Trophoblast cell (in vitro differentiated cells and primary cell): ENCODE measurements around the gene COL5A1.

Experiments
- DNase-seq, 2 donors: peaks; one replicate each; pipeline ENCODE4 v3.0.0-alpha.2; 2016
- H2AFZ ChIP-seq: 2 replicates; pipeline ENCODE4 v1.6.1; 2013; ENCODE audit warnings: low read length, moderate library complexity, mild to moderate bottlenecking; ENCODE audit not compliant: insufficient read depth, poor library complexity
- H2AK5ac ChIP-seq: 2 replicates; pipeline ENCODE4 v1.6.1; 2013; ENCODE audit warnings: mild to moderate bottlenecking, low read length
- H2BK120ac ChIP-seq: 2 replicates; pipeline ENCODE4 v1.6.1; 2013; ENCODE audit warnings: low read length, mild to moderate bottlenecking, moderate library complexity; ENCODE audit not compliant: insufficient read depth, poor library complexity
- H2BK12ac ChIP-seq: 2 replicates; pipeline ENCODE4 v1.6.1; 2013; ENCODE audit warnings: mild to moderate bottlenecking, low read length, moderate library complexity
- H2BK5ac ChIP-seq: 2 replicates; pipeline ENCODE4 v1.6.1; 2013; ENCODE audit warnings: low read length, low read depth, moderate library complexity, mild to moderate bottlenecking; ENCODE audit not compliant: poor library complexity
- H3K14ac ChIP-seq: 2 replicates; pipeline ENCODE4 v1.6.1; 2013; ENCODE audit warnings: mild to moderate bottlenecking, low read length
- H3K18ac ChIP-seq: 2 replicates; pipeline ENCODE4 v1.6.1; 2013; ENCODE audit warnings: mild to moderate bottlenecking, low read length
- H3K23ac ChIP-seq: 2 replicates; pipeline ENCODE4 v1.6.1; 2013; ENCODE audit warnings: low read length
- H3K27ac ChIP-seq: 2 replicates; pipeline ENCODE4 v1.5.1; 2013; ENCODE audit warnings: low read depth, mild to moderate bottlenecking, inconsistent platforms, low read length, moderate library complexity
- H3K27me3 ChIP-seq: 2 replicates; pipeline ENCODE4 v1.6.1; 2013; ENCODE audit warnings: inconsistent platforms, mild to moderate bottlenecking, low read length, moderate library complexity; ENCODE audit not compliant: insufficient read depth
- H3K36me3 ChIP-seq, 2 experiments: 1 replicate in 1 of 2; 2 replicates in 1 of 2; pipeline ENCODE4 v1.6.1; 2013; ENCODE audit warnings: low read length in 2 of 2, mild to moderate bottlenecking in 2 of 2, moderate library complexity in 1 of 2; ENCODE audit not compliant: insufficient read depth in 2 of 2, control insufficient read depth in 1 of 2
- H3K4ac ChIP-seq: 2 replicates; pipeline ENCODE4 v1.6.1; 2013; ENCODE audit warnings: low read depth, mild to moderate bottlenecking, low read length, moderate library complexity
- H3K4me1 ChIP-seq, 2 experiments: 1 replicate in 1 of 2; 2 replicates in 1 of 2; pipeline ENCODE4 v1.6.1; 2013; ENCODE audit warnings: low read length in 2 of 2, mild to moderate bottlenecking in 2 of 2, moderate library complexity in 1 of 2; ENCODE audit not compliant: insufficient read depth in 2 of 2, control insufficient read depth in 1 of 2
- H3K4me2 ChIP-seq: 2 replicates; pipeline ENCODE4 v1.6.1; 2013; ENCODE audit warnings: inconsistent platforms, mild to moderate bottlenecking, low read length, moderate library complexity
- H3K4me3 ChIP-seq: 2 replicates; pipeline ENCODE4 v1.5.1; 2013; ENCODE audit warnings: mild to moderate bottlenecking, low read depth, low read length, inconsistent platforms
- H3K79me1 ChIP-seq: one replicate; pipeline ENCODE4 v1.6.1; 2013; ENCODE audit warnings: low read length
- H3K79me2 ChIP-seq: 2 replicates; pipeline ENCODE4 v1.6.1; 2013; ENCODE audit warnings: low read length, mild to moderate bottlenecking; ENCODE audit not compliant: control insufficient read depth, insufficient read depth, poor library complexity
- H3K9ac ChIP-seq: 2 replicates; pipeline ENCODE4 v1.6.1; 2013; ENCODE audit warnings: mild to moderate bottlenecking, low read length
- H3K9me3 ChIP-seq: 2 replicates; pipeline ENCODE4 v1.6.1; 2013; ENCODE audit warnings: low read depth, mild to moderate bottlenecking, control low read depth, inconsistent platforms, low read length; ENCODE audit not compliant: insufficient read depth
- H4K12ac ChIP-seq: 2 replicates; pipeline ENCODE4 v1.6.1; 2013; ENCODE audit warnings: low read depth, mild to moderate bottlenecking, low read length, moderate library complexity
- H4K8ac ChIP-seq: 2 replicates; pipeline ENCODE4 v1.6.1; 2013; ENCODE audit warnings: low read depth, mild to moderate bottlenecking, low read length, moderate library complexity
- H4K91ac ChIP-seq: one replicate; pipeline ENCODE4 v1.6.1; 2013; ENCODE audit warnings: low read depth, mild to moderate bottlenecking, low read length, moderate library complexity
- WGBS: extraction: QIAGEN DNeasy Blood & Tissue Kit; methylation state at CpG from one replicate; pipeline ENCODE4 v1.1.7; 2013; ENCODE audit warnings: missing lambda C conversion rate; ENCODE audit not compliant: insufficient read length, insufficient coverage; ENCODE audit errors: extremely low coverage; 5-methylcytosine and 5-hydroxymethylcytosine counted together

Gene COL5A1

GRCh38 chr9:134738869-134739659, 97.5 kb downstream of the COL5A1 start:
- no peak overlapping the region for H2AFZ ChIP-seq
- no peaks in the 10 kb centered on the region for H3K4me1 ChIP-seq
- no peaks in the 10 kb centered on the region for H3K27me3 ChIP-seq
- H3K79me2 ChIP-seq, result no peaks in the 10 kb centered on the region
- H4K8ac ChIP-seq, result no peak overlapping the region
- no peak overlapping the region for H2BK120ac ChIP-seq
- no peak overlapping the region for H2BK5ac ChIP-seq
- peaks cover 6% of the 10 kb centered on the region for H3K9me3 ChIP-seq
- no peak overlapping the region for H2AK5ac ChIP-seq
- H3K4me3 ChIP-seq, result no peak overlapping the region
- H3K4ac ChIP-seq, result no peak overlapping the region
- no peak overlapping the region for H4K12ac ChIP-seq
- H3K14ac ChIP-seq, result no peak overlapping the region
- peak; percentile 37 to 78 for DNase-seq
- no CpG with 5 or more reads among the region's 31 CpGs for WGBS
- no peaks in the 10 kb centered on the region for H3K79me1 ChIP-seq
- no peak overlapping the region for H3K9ac ChIP-seq
- H2BK12ac ChIP-seq, result no peak overlapping the region
- H4K91ac ChIP-seq, result no peak overlapping the region
- H3K23ac ChIP-seq, result no peak overlapping the region
- no peak overlapping the region for H3K4me2 ChIP-seq
- no peak overlapping the region for H3K18ac ChIP-seq
- H3K27ac ChIP-seq, result no peak overlapping the region
- H3K36me3 ChIP-seq, result peaks cover 89 to 95% of the 10 kb centered on the region in 2 experiments

GRCh38 chr9:134739660-134739968, 98.0 kb downstream of the COL5A1 start:
- Histone ChIP-seq H3K14ac (no peak overlapping the region), H3K4me2 (no peak overlapping the region), H2AFZ (no peak overlapping the region), H3K4me3 (no peak overlapping the region), H3K27ac (no peak overlapping the region), H2BK120ac (no peak overlapping the region), H3K9me3 (peaks cover 11% of the 10 kb centered on the region), H3K36me3 (peaks cover 89 to 95% of the 10 kb centered on the region in 2 experiments), H2BK12ac (no peak overlapping the region), H3K18ac (no peak overlapping the region), H3K27me3 (no peaks in the 10 kb centered on the region), H3K4me1 (no peaks in the 10 kb centered on the region), H3K4ac (no peak overlapping the region), H3K9ac (no peak overlapping the region), H2AK5ac (no peak overlapping the region), H4K8ac (no peak overlapping the region), H3K79me1 (no peaks in the 10 kb centered on the region), H4K91ac (no peak overlapping the region), H3K23ac (no peak overlapping the region), H2BK5ac (no peak overlapping the region), H4K12ac (no peak overlapping the region), H3K79me2 (no peaks in the 10 kb centered on the region)
- no peak for DNase-seq
- no CpG with 5 or more reads among the region's 8 CpGs for WGBS

- no peak overlapping the region for H3K23ac ChIP-seq
- no peak overlapping the region for H4K12ac ChIP-seq
- H3K4me1 ChIP-seq, result no peaks in the 10 kb centered on the region
- H3K4me2 ChIP-seq, result no peak overlapping the region
- no peaks in the 10 kb centered on the region for H3K27me3 ChIP-seq
- H2BK5ac ChIP-seq, result no peak overlapping the region
- H3K14ac ChIP-seq, result no peak overlapping the region
- H3K18ac ChIP-seq, result no peak overlapping the region
- no CpG with 5 or more reads among the region's 16 CpGs for WGBS
- no peak overlapping the region for H2BK120ac ChIP-seq
- H2AK5ac ChIP-seq, result no peak overlapping the region
- no peak overlapping the region for H3K4ac ChIP-seq
- H3K4me3 ChIP-seq, result no peak overlapping the region
- no peak overlapping the region for H3K27ac ChIP-seq
- no peak overlapping the region for H3K9ac ChIP-seq
- H4K8ac ChIP-seq, result no peak overlapping the region
- peaks cover 93 to 97% of the 10 kb centered on the region in 2 experiments for H3K36me3 ChIP-seq
- H2BK12ac ChIP-seq, result no peak overlapping the region
- DNase-seq, result no peak
- peaks cover 13% of the 10 kb centered on the region for H3K9me3 ChIP-seq
- H3K79me1 ChIP-seq, result no peaks in the 10 kb centered on the region
- no peak overlapping the region for H2AFZ ChIP-seq
- no peaks in the 10 kb centered on the region for H3K79me2 ChIP-seq
- no peak overlapping the region for H4K91ac ChIP-seq
Measured at GRCh38 chr9:134740071-134740470, 98.5 kb downstream of the COL5A1 start.

- Histone ChIP-seq H3K23ac (no peak overlapping the region), H4K8ac (no peak overlapping the region), H3K9ac (no peak overlapping the region), H3K4me1 (no peaks in the 10 kb centered on the region), H2BK12ac (no peak overlapping the region), H3K4me3 (no peak overlapping the region), H3K9me3 (peaks cover 13% of the 10 kb centered on the region), H4K12ac (no peak overlapping the region), H3K14ac (no peak overlapping the region), H3K4ac (no peak overlapping the region), H3K27ac (no peak overlapping the region), H3K79me1 (no peaks in the 10 kb centered on the region), H3K27me3 (no peaks in the 10 kb centered on the region), H3K36me3 (peaks cover 96 to 97% of the 10 kb centered on the region in 2 experiments), H2BK5ac (no peak overlapping the region), H4K91ac (no peak overlapping the region), H2AFZ (no peak overlapping the region), H3K4me2 (no peak overlapping the region), H2AK5ac (no peak overlapping the region), H3K79me2 (no peaks in the 10 kb centered on the region), H2BK120ac (no peak overlapping the region), H3K18ac (no peak overlapping the region)
- no CpG with 5 or more reads among the region's 9 CpGs for WGBS
- no peak for DNase-seq
Measured at GRCh38 chr9:134741846-134742245, 100.2 kb downstream of the COL5A1 start.
